ENCODE results near the gene LSM14B.
A peak's percentile ranks its signal among the peaks of the same experiment; 100 is the strongest.
"Not testable (repeated sequence)": the region's sequence is repeated elsewhere in the genome, so short reads cannot be mapped to it uniquely, and the experiment has no call there.

LSM14B gene

DNA sequence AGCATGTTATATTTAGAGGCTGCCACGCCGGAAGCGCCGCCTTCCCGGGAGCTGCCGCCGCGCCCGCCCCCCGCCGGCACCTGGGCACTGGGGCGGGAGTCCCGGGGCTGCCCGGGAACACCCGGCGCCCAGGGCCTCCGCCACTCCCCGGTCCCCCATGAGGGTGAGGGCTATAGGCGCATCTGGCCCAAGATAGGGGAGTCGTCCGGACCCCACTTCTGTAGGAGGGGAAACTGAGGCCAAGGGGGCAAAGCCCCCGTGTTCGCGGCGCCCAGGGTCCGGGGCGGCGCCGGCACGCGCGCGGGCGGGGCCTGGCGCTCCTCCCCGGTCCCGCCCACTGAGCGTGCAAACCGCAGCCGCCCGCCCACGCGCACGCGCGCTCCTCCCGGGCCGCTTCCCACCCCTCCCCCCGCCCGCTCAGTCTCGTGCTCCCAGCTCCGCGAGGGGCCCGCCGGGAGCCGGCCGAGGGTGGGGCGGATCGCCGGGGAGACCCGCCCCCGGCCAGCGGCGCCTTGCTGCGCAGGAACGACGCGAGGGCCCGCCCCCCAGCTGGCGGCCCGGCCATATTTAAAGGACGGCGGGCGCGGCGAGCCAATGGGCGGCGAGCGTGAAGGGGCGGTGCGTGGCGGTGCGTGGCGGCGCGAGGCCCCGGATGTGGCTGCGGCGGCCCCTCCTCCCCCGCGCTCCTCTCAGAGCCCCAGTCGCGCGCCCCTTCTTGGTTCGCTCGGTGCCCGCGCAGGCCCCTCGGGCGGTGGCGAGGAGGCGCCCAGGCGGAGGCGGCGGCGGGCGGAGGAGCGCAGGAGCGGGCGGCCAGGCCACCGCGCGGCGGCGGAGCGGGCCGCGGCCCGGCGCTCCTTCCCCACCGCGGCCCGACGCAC is at the start of gene LSM14B:
Gene LSM14B, plus strand, starts transcription at position 700 of the 878 bp plus-strand sequence. CDS start 192 bp downstream, outside the sequence.
- DNase-seq (ENCODE audit: low spot score) = peak; percentile 98

DNA sequence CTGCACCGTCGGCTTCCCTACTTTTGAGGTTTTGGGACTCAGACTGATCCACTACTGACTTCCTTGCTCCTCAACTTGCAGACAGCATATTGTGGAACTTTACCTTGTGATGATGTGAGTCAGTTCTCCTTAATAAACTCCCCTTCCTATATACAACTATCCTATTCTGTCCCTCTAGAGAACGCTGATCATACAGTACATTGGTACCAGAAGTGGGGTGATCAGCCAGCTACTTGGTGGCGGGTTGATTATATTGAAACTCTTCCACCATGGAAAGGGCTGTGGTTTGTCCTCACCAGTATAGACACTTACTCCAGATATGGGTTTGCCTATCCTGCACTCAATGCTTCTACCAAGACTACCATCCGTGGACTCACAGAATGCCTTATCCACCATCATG is 49.0 kb upstream of the LSM14B start:
- no peak for DNase-seq (ENCODE audit: low spot score)

DNA sequence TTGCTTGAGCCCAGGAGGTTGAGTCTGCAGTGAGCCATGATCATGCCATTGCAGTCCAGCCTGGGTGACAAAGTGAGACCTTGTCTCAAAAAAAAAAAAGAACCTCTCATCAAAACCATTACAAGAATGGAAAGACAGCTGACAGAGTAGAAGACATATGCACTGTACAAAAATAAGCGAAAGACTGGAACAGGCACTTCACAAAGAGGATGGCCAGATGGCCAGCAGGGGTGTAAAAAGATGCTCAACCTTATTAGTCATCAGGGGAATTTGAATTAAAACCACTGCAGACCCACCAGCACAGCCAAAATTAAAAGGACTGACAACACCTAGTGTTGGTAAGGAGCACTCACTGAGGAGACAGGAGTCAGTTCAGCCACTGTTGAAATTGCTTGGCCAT is 43.1 kb upstream of the LSM14B start:
- no peak for DNase-seq (ENCODE audit: low spot score)

DNA sequence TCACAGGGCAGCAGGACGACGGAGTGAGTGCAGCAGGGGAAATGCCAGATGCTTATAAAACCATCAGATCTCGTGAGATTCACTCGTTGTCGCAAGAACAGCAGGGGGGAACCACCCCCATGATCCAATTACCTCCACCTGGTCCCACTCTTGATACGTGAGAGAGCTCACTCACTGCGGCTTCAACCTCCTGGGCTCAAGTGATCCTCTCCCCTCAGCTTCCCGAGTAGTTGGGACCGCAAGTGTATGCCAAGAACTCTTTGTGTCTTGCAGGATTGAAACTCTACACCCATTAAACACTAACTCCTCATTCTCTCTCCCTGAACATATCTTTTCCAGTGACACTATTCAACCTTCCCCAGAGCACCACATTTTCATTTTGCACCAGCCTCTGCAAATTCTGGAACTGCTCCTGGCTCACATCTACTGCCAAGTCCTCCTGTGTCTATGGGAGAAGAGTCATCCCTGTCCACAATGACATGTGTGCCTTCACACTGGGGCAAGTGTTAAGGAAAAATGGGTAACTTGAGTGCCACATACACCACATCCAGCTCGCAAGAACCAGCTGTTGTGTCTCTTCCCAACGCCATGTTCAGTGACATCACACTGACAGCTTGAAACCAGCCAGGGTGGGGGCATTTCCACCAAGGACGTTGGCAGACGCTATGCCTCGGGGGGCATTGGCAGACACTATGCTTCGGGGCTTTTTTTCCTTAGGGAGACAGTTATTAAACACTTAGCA is 41.9 kb upstream of the LSM14B start:
- no peak for DNase-seq (ENCODE audit: low spot score)

DNA sequence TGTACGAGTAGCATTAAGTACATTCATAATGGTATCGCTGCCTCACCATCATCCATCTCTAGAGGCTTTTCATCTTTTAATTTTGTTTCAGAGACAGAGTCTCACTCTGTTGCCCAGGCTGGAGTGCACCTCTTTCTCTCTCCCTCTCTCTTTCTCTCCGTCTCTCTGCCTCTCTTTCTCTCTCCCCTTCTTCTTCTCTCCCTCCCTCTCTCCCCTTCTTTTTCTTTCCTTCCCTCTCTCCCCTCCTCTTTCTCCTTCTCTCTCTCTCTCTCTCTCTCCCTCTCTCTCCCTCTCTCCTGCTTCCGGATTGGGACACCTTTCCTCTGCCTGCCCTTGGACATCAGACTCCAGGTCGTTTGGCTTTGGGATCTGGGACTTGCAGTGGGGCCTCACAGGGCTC is 39.0 kb upstream of the LSM14B start:
- no peak for DNase-seq (ENCODE audit: low spot score)

DNA sequence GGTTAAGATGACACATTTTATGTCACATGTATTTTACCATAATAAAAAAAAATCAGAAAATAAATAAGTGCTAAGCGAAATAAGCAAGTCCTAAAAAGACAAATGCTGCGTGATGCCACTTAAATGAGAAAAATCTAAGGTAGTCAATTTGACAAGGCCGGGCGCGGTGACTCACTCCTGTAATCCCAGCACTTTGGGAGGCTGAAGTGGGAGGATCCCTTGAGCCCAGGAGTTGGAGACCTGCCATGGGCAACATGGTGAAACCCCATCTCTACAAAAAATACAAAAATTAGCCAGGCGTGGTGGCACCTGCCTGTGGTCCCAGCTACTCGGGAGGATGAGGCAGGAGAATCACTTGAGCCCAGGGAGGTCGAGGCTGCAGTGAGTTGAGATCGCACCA is 38.1 kb upstream of the LSM14B start:
- DNase-seq (ENCODE audit: low spot score) = not testable (repeated sequence)

DNA sequence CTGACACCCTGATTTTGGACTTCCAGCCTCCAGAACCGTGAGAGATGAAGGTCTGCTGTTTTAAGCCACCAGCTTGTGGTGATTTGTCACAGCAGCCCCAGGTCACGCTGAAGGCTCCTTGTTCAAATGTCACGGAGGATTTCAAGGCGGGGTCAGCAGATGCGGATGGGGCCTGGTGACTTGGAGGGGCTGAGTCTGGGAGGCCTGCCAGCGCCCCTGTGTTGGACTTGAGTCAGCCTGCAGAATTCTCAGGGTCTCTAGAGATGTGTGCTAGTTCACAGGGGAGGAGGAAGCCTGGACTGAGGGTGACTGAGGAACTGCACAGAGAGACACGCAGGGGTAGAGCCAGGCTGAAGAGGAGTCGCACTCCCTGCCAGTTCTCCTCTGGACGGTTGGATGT is 37.1 kb upstream of the LSM14B start:
- no peak for DNase-seq (ENCODE audit: low spot score)

DNA sequence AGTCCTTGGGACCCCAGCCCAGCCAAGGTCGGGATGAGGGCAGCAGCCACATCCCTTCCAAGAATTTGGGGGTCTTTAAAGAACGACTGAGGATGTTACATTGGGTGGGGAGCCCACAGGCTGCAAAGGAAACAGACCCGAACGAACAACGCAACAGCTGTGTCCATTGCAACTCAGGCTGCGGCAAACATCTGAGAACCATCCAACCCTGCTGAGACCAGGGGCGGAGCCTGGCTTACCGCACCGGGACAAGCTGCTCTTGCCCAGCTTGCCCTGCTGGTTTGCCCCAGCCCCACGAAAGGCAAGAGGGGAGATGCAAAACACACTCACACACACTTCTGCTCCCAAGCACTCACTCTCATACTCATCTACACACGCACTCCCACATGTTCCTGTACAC is 35.0 kb upstream of the LSM14B start:
- DNase-seq (ENCODE audit: low spot score) = no peak

DNA sequence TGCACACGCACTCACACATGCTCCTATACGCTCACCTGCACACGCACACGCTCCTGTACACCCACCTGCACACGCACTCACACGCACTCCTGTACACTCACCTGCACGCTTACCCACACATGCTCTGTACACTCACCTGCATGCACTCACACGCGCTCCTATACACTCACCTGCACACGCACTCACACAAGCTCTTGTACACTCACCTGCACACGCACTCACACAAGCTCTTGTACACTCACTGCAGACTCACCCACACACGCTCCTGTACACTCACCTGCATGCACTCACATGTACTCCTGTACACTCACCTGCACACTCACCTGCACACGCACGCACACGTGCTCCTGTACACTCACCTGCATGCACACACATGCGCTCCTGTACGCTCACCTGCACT is 34.6 kb upstream of the LSM14B start:
- DNase-seq (ENCODE audit: low spot score) = no peak

DNA sequence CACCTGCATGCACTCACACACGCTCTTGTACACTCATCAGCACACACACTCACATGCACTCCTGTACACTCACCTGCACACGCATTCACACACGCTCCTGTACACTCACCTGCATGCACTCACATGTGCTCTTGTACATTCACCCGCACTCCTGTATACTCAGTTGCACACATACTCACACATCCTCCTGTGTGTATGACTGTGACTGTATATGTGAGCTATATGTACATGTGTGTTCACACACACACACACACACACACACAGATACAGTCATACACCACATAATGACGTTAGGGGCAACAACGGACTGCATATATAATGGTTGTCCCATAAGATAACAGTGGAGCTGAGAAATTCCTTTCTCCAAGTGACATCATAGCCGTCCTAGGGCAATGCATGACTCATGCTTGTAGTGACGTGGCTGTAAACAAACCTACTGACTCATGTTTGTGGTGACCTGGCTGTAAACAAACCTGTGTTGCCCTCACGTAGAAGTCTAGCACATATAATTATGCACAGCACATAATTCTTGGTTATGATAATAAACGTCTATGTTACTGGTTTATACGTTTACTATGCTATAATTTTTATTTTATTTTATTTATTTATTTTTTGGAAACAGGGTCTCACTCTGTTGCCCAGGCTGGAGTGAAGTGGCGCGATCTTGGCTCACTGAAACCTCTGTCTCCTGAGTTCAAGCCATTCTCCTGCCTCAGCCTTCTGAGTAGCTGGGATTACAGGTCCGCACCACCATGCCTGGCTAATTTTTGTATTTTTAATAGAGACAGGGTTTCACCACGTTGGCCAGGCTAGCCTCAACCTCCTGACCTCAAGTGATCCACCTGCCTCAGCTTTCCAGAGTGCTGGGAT is 33.8 kb upstream of the LSM14B start:
- no peak for DNase-seq (ENCODE audit: low spot score)

DNA sequence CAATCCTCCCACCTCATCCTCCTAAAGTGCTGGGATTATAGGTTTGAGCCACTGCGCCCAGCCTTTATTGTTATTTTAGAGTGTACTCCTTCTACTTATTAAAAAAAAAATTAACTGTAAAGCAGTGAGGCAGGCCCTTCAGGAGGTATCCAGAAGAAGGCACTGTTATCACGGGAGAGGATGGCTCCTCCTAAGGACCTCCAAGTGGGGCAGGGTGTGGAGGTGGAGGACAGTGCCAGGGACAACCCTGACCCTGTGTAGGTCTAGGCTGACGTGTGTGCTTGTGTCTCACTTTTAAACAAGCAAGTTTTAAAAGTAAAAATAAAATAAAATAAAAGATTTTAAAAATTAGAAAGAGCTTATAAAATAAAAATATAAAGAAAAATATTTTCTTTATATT is 32.9 kb upstream of the LSM14B start:
- no peak for DNase-seq (ENCODE audit: low spot score)

DNA sequence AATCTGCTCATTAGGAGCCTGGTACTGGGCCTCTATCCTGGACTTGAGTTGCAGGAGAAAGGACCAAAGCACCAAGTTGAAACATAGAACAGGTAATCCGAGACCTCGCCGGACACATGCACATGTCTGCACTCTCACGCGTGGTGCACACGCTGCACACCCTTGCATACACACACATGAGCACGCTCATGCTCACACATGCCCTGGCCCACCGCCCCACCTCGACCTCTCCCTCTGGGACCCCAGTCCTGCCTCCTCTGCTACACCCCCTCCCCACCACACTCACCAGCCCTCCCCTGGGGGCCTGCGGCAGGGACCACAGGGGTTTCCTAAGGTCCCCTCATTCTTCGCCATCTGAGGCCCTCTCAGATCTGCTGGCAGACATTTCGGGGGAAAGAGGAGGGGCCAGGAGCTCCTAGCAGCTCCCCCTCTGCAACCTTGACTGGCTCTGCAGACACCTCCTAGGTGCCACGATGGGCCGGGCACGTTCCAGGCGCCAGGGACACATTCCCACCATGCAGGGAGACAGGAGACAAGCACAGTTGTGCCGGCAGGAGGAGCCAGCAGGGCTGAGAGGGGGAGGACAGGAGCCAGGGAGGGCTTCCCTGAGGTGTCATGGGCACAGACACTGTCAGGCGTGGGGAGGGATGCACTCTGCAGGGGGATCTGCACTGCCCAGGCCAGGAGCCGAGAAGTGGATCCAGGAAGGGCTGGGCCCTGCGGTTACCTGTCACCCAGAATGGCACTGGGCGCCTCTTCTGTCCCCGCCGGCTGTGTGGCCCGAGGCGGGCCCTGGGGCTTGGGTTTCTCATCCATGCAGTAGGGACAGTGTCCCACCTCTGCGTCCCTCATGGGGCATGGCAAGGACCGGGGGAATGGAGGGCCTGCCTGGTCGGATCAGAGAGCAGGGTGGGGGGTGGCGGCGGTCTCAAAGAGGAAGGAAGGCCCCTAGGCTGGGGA is 25.6 kb upstream of the LSM14B start:
- DNase-seq (ENCODE audit: low spot score) = no peak

DNA sequence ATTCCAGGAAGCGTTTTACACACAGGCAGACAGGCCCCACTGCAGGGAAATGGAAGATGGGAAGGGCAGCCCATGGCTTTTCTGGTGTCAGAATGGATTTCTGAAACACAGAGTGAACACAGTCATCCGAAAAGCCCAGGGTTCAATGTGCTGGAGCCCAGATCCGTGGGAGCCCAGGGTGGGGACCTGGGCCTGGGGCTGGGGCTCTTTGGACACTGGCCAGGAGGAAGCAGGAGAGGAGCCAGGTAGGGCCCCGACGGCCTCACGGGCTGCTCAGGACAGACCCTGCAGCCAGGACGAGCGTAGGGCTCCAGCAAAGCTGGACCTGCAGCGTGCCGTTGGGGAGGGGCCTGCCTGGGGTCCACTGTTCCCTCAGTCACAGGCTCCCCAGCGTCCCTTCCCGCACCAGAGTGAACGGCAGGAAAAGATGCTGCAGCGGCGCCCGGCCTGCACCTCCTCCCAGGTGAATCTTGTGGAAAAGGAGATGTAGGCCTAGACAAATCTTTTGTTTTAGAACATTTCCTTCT is 24.3 kb upstream of the LSM14B start:
- DNase-seq (ENCODE audit: low spot score) = no peak

DNA sequence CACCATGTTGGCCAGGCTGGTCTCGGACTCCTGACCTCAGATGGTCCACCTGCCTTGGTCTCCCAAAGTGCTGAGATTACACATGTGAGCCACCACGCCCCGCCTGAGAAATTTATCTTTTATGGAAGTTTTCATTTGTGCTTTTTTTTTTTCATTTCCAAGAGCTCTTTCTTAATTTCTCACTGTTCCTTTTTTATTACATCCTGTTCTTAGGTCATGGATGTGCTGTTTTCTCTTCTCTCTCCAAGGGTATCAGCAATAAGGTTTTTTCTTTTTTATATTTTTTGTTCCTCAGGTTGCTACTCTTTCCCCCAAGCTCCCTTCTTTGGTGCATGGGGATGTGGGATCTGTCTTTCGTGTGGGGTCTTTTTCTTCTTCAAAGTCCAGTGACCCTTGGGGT is 21.2 kb upstream of the LSM14B start:
- no peak for DNase-seq (ENCODE audit: low spot score)

DNA sequence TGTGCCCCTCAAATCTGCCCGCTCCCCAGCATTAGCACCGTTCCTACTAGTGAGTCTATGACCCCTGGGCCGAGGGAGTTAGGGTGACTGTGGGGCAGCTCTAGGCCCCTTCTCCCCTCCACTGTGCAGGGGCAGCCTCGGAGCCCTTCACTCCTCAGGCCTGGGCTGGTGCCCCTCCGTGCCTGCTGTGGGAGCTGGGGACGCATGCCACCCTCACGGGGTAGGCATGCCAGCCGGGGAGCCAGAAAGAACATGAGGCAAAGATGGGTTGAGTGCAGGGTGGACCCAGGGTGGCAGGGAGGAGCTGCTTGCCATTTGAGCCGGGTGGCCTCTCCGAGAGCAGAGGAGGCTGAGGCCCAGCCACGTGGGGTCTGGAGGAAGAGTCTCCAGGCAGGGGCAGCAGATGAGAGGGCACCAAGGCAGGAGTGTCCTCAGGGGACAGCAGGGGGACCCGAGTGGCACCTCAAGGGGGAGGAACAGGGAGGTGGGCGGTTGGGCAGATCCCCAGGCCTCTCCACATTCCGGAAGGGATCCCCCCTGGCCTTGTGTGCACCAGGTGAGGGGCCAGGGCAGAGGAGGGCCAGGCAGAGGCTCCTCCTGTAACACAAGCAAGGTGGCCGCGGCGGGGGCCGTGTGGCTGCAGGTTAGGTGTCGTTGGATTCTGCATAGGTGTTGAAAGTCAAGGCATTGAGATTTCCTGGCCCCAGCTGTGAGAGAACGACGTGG is 18.6 kb upstream of the LSM14B start:
- no peak for DNase-seq (ENCODE audit: low spot score)

DNA sequence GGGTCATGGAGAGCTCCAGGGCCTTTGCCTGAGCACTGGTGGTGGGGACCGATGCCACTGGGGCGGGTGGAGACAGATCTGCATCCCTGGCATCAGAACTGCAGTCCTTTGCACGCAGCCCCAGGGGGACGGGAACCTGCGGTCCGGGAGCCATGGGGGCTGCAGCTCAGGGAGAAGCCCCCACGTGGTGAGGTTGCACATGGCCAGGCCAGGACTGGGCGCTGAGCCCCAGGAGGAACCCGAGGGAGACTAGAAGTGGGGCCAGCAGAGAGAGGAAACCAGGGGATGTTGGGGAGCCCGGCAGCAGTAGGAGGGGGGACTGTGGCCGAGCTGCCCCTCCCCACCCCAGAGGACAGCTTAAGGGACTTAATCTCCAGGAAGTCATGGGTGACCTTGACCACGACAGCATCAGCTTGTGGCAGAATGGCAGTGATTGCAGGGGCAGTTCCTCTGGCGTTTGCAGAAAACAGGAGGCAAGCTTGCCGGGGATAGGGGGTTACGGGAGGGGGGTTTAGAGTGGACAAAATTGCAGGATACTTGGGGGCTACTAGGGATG is 18.0 kb upstream of the LSM14B start:
- no peak for DNase-seq (ENCODE audit: low spot score)

DNA sequence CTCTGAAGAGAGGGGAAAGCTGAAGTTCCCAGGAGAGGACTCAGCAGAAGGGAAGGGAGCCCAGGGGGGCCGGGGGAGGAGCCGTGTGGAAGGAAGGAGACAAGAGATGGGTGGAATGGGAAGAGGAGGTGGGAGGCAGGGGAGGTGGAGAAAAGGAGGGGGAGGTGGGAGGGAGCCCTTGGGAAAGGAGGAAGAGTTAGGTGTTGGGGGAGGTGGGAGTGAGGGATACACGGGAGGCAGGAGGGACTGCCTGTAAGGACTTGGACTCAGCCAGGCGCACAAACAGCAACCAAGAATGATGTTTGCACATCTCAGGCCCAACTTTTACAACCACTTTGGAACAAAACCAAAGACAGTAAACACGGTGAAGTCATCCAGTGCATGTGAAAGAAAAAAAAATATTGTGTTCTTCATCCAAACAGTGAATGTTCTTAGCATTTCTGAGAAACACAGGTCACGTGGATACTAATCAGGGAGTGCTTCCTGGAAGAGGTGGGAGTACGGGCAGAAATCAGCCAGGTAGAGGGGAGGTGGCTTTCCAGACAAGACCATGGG is 17.4 kb upstream of the LSM14B start:
- no peak for DNase-seq (ENCODE audit: low spot score)

DNA sequence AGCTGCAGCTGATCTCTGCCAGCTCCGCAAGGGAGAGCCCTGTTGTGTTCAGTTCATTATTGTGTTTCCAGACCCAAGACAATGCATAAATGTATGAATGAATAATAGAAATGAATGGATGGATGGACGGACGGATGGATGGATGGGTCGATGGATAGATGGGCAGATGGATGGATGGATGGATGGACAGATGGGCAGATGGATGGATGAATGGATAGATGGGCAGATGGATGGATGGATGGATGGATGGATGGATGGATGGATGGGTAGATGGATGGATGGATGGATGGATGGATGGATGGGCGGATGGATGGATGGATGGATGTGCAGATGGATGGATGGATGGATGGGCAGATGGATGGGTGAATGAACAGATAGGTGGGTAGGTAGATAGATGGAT is 16.7 kb upstream of the LSM14B start:
- DNase-seq (ENCODE audit: low spot score) = no peak

DNA sequence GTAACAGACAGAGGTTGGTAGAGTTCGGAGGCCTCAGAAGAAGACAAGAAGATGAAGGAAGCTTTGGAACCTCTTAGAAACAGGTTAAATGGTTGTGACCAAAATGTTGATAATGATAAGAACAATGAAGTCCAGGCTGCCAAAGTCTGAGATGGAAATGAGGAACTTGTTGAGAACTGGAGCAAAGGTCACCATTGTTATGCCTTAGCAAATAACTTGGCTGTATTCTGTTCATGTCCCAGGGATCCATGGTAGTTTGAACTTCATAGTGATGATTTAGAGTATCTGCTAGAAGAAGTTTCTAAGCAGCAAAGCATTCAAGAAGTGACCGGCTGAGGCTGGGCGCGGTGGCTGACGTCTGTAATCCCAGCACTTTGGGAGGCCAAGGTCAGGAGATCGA is 11.1 kb upstream of the LSM14B start:
- DNase-seq (ENCODE audit: low spot score) = no peak

DNA sequence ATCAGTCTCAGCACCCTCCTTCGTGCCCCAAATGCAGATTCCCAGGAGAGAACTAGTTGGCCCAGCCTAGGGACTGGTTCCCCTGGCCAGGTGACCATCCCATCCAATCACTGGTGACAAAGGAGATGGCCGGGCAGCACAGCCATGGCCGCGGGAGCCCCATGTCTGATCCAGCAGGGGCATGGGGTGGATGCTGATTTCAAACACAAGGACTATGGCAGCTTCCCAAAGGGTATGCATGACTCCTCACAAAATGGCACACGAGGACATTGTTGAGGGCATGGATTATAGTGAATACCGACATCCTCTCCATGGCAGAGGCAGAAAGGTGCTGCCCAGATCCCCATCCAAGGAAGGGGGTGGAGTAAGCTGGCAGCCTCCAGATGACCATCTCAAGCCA is 9.9 kb upstream of the LSM14B start:
- DNase-seq (ENCODE audit: low spot score) = no peak

Data from HuH-7.5 (cell line).